GM23338 (cell line): ENCODE measurements around the gene CCDC69. TPM values are rescaled to one million over a fixed set of nuclear protein-coding genes. Genes with fewer than 3 reads are reported as not detected.

ENCODE experiments used
- ATAC-seq: fragments of 200-7000 bp; cut with Tn5 transposase; 3 replicates; pipeline ENCODE4 v1.9.1; 2020
- DNase-seq: peaks from one replicate; pipeline ENCODE4 v3.0.0-alpha.2; 2015; ENCODE audit warnings: low spot score
- H2AFZ ChIP-seq: fragments of 200-600 bp; sonication (generic); 2 replicates; pipeline ENCODE4 v1.8.0; 2016; ENCODE audit warnings: antibody characterized with exemption, mild to moderate bottlenecking, moderate library complexity
- H3F3A ChIP-seq: fragments of 200-600 bp; sonication (generic); replicated peaks from 2 replicates; pipeline ENCODE4 v1.8.0; 2017; ENCODE audit warnings: antibody characterized with exemption, mixed run types, low read depth
- H3K27ac ChIP-seq: fragments of 200-600 bp; sonication (generic); 2 replicates; pipeline ENCODE4 v1.6.1; 2016; ENCODE audit warnings: low read depth
- H3K27me3 ChIP-seq: fragments of 200-600 bp; sonication (generic); 2 replicates; pipeline ENCODE4 v1.8.0; 2016; ENCODE audit warnings: mild to moderate bottlenecking, mixed run types, moderate library complexity; ENCODE audit not compliant: insufficient read depth
- H3K36me3 ChIP-seq: fragments of 200-600 bp; sonication (generic); 2 replicates; pipeline ENCODE4 v1.8.0; 2016; ENCODE audit warnings: mild to moderate bottlenecking; ENCODE audit not compliant: insufficient read depth
- H3K4me1 ChIP-seq: fragments of 200-600 bp; sonication (generic); 2 replicates; pipeline ENCODE4 v1.8.0; 2016; ENCODE audit warnings: mild to moderate bottlenecking, moderate library complexity; ENCODE audit not compliant: insufficient read depth
- H3K4me2 ChIP-seq: fragments of 200-600 bp; sonication (generic); 2 replicates; pipeline ENCODE4 v1.7.1; 2017; ENCODE audit warnings: mixed run types
- H3K4me3 ChIP-seq: fragments of 200-600 bp; sonication (generic); 2 replicates; pipeline ENCODE4 v1.6.1; 2016; ENCODE audit warnings: mixed run types
- H3K79me2 ChIP-seq: fragments of 200-600 bp; sonication (generic); replicated peaks from 2 replicates; pipeline ENCODE4 v1.8.0; 2017; ENCODE audit warnings: mild to moderate bottlenecking; ENCODE audit not compliant: insufficient read depth
- H3K9me2 ChIP-seq: fragments of 200-600 bp; sonication (generic); 2 replicates; pipeline ENCODE4 v1.8.0; 2017; ENCODE audit not compliant: insufficient read depth
- H4K20me1 ChIP-seq: fragments of 200-600 bp; sonication (generic); replicated peaks from 2 replicates; pipeline ENCODE4 v1.8.0; 2017; ENCODE audit warnings: mild to moderate bottlenecking; ENCODE audit not compliant: insufficient read depth
- H3K27ac Mint-ChIP-seq: 2 replicates; pipeline ENCODE4 v1.8.0; 2020; ENCODE audit warnings: inconsistent platforms, mild to moderate bottlenecking, moderate library complexity, mixed read lengths
- H3K27me3 Mint-ChIP-seq: 3 replicates; pipeline ENCODE4 v1.8.0; 2022; ENCODE audit warnings: low read depth, mild to moderate bottlenecking, moderate library complexity, mixed read lengths, inconsistent platforms; ENCODE audit not compliant: insufficient read depth, poor library complexity
- H3K36me3 Mint-ChIP-seq: 3 replicates; pipeline ENCODE4 v1.8.0; 2021; ENCODE audit warnings: low read depth, mild to moderate bottlenecking, inconsistent platforms, moderate library complexity, mixed read lengths
- H3K4me1 Mint-ChIP-seq: 3 replicates; pipeline ENCODE4 v1.8.0; 2020; ENCODE audit warnings: mild to moderate bottlenecking, inconsistent platforms, mixed read lengths
- H3K4me3 Mint-ChIP-seq: 3 replicates; pipeline ENCODE4 v1.8.0; 2021; ENCODE audit warnings: moderate library complexity, mild to moderate bottlenecking, inconsistent platforms, mixed read lengths
- H3K9me3 Mint-ChIP-seq: 3 replicates; pipeline ENCODE4 v1.8.0; 2020; ENCODE audit warnings: moderate library complexity, mild to moderate bottlenecking, inconsistent platforms, mixed read lengths
- CREB1 ChIP-seq: fragments of 250-450 bp; sonication (Bioruptor Pico); IDR thresholded peaks from 2 replicates; pipeline ENCODE4 v1.5.0; 2020; ENCODE audit warnings: low read depth, mild to moderate bottlenecking, moderate library complexity
- ETS1 ChIP-seq: IDR thresholded peaks from 2 replicates; pipeline ENCODE4 v1.6.1; 2016; ENCODE audit warnings: antibody characterized with exemption
- EZH2 ChIP-seq: fragments of 200-600 bp; sonication (generic); IDR thresholded peaks from one replicate; pipeline ENCODE4 v1.8.0; 2017; ENCODE audit warnings: antibody characterized with exemption, mild to moderate bottlenecking, low read depth; ENCODE audit not compliant: unreplicated experiment
- EZH2phosphoT487 ChIP-seq: fragments of 200-600 bp; sonication (generic); IDR thresholded peaks from one replicate; pipeline ENCODE4 v1.8.1; 2018; ENCODE audit warnings: antibody characterized with exemption; ENCODE audit not compliant: unreplicated experiment
- JUNB ChIP-seq: IDR thresholded peaks from one replicate; pipeline ENCODE4 v1.6.1; 2016; ENCODE audit warnings: antibody characterized with exemption; ENCODE audit not compliant: unreplicated experiment
- POLR2AphosphoS5 ChIP-seq: IDR thresholded peaks from 2 replicates; pipeline ENCODE4 v1.6.1; 2016; ENCODE audit warnings: antibody characterized with exemption, low read depth
- REST ChIP-seq: IDR thresholded peaks from one replicate; pipeline ENCODE4 v1.6.1; 2018; ENCODE audit warnings: antibody characterized with exemption; ENCODE audit not compliant: unreplicated experiment
- ZNF114 ChIP-seq: fragments of 250-450 bp; sonication (Bioruptor Pico); IDR thresholded peaks from 2 replicates; pipeline ENCODE4 v1.5.0; 2020; ENCODE audit warnings: mild to moderate bottlenecking, moderate library complexity
- ZNF462 ChIP-seq: fragments of 250-450 bp; sonication (Bioruptor Pico); IDR thresholded peaks from 2 replicates; pipeline ENCODE4 v1.5.0; 2020; ENCODE audit warnings: mild to moderate bottlenecking, moderate library complexity
- polyA plus RNA-seq: library from polyadenylated mRNA; unstranded; fragments of >200 nt; fragmentation: Nextera tagmentation; extraction: Ambion mirVana; gene quantifications from 2 replicates; pipeline ENCODE4 v1.2.1, GENCODE V29; 2016
- total RNA-seq: library from RNA; depleted of rRNA; stranded (reverse); fragments of >200 nt; shearing (Covaris generic); gene quantifications from 2 replicates; pipeline ENCODE4 v1.2.3, GENCODE V29; 2014

The CCDC69 gene
- total and polyA plus RNA-seq, 2 experiments from 2014 or later = 2.7 to 5.3 TPM

- TF ChIP-seq ZNF462 = no peak
- no peak for TF ChIP-seq REST
These were observed 5.7 kb downstream of the CCDC69 start (continued) for GRCh38 chr5:151218177-151218576.

GRCh38 chr5:151216781-151217180 lies 7.1 kb downstream of the CCDC69 start:
- H3K79me2 ChIP-seq = no peaks in the 10 kb centered on the region
- Mint-ChIP-seq H3K4me3 (no peak overlapping the region), H3K27ac (no peak overlapping the region), H3K9me3 (no peaks in the 10 kb centered on the region), H3K27me3 (peaks cover 2% of the 10 kb centered on the region), H3K4me1 (peaks cover 8% of the 10 kb centered on the region; the same call in 2 of the 3 replicates), H3K36me3 (no peaks in the 10 kb centered on the region)
- H2AFZ ChIP-seq = no peak overlapping the region
- no peaks in the 10 kb centered on the region for H3K36me3 ChIP-seq
- ATAC-seq (no peak), DNase-seq (no peak)
- H3K9me2 ChIP-seq = no peaks in the 10 kb centered on the region
- H3F3A ChIP-seq = no peaks in the 10 kb centered on the region
- H3K4me1 ChIP-seq = peaks cover 4% of the 10 kb centered on the region; the same call in 1 of the 2 replicates
- no peaks in the 10 kb centered on the region for H4K20me1 ChIP-seq
- H3K4me3 ChIP-seq = no peak overlapping the region
- no peak overlapping the region for H3K27ac ChIP-seq
- no peaks in the 10 kb centered on the region for H3K27me3 ChIP-seq
- no peak overlapping the region for H3K4me2 ChIP-seq
- TF ChIP-seq CREB1 (CRISPR knock-in tag) (no peak), POLR2AphosphoS5 (no peak), EZH2 (no peak), ETS1 (no peak), EZH2phosphoT487 (no peak), REST (no peak), JUNB (no peak), ZNF114 (CRISPR knock-in tag) (no peak)
